Measurements from ENCODE around the gene TMEM256. TPM values are rescaled to one million over a fixed set of nuclear protein-coding genes. Genes with fewer than 3 reads are reported as not detected.

TMEM256 gene
- polyA plus RNA-seq, 1 donor from 2014 or later, result 161 TPM

- H3K36me3 ChIP-seq (ENCODE audit: insufficient read depth, low read length), result no peaks in the 10 kb centered on the region
- H3K4me3 ChIP-seq (ENCODE audit: low read length), result no peak overlapping the region
- no peaks in the 10 kb centered on the region for H3K9me2 ChIP-seq (ENCODE audit: insufficient read depth, low read length)
- no peaks in the 10 kb centered on the region for H4K20me1 ChIP-seq (ENCODE audit: insufficient read depth)
- TF ChIP-seq MXI1 (conservative IDR thresholded peaks at IDR 0.05; ENCODE audit: poor library complexity, severe bottlenecking) (no peak), TAF1 (IDR thresholded peaks at IDR 0.05; ENCODE audit: low read depth) (no peak), CTCF (IDR thresholded peaks at IDR 0.05; ENCODE audit: poor library complexity, severe bottlenecking) (no peak), POLR2AphosphoS5 (IDR thresholded peaks at IDR 0.05) (no peak), EP300 (conservative IDR thresholded peaks at IDR 0.05; ENCODE audit: poor library complexity, severe bottlenecking) (no peak)
- no peak overlapping the region for H3K4me2 ChIP-seq (ENCODE audit: low read length)
- H3K27me3 ChIP-seq (ENCODE audit: insufficient read depth, low read depth, low read length), result no peaks in the 10 kb centered on the region
- no peaks in the 10 kb centered on the region for H3F3A ChIP-seq (ENCODE audit: insufficient read depth, low read length, poor library complexity, severe bottlenecking)
- no peak overlapping the region for H2AFZ ChIP-seq (ENCODE audit: low read depth, low read length)
- H3K9me3 ChIP-seq (ENCODE audit: low read length), result no peaks in the 10 kb centered on the region
- H3K27ac ChIP-seq (ENCODE audit: low read length), result no peak overlapping the region
- no peaks in the 10 kb centered on the region for H3K79me2 ChIP-seq (replicated peaks; ENCODE audit: insufficient read depth, low read length)
- H3K9ac ChIP-seq (ENCODE audit: low read length), result no peak overlapping the region
Observed at GRCh38 chr17:7423679-7424078, 19.8 kb upstream of the TMEM256 start.

DNA sequence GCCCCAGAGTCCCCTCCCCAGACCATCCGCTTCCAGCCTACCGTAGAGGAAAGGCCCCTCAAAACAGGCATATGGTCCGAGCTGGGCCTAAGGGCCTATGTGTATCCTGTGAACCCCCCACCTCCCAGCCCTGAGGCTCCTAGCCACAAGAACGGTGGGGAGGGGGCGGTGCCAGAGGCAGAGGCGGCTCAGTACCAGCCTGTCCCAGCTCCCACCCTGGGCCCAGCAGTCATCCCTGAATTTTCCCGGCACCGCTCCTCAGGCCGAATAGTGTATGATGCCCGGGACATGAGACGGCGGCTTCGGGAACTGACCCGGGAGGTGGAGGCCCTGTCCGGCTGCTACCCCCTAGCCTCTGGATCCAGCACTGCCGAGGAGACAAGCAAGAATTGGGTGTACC, 17.3 kb upstream of the TMEM256 start:
- Histone ChIP-seq H3K9me3 (ENCODE audit: low read length) (no peaks in the 10 kb centered on the region), H3K36me3 (ENCODE audit: insufficient read depth, low read length) (no peaks in the 10 kb centered on the region), H3K27me3 (ENCODE audit: insufficient read depth, low read depth, low read length) (no peaks in the 10 kb centered on the region), H3K9me2 (ENCODE audit: insufficient read depth, low read length) (no peaks in the 10 kb centered on the region), H3K79me2 (replicated peaks; ENCODE audit: insufficient read depth, low read length) (no peaks in the 10 kb centered on the region), H2AFZ (ENCODE audit: low read depth, low read length) (no peak overlapping the region), H3K9ac (ENCODE audit: low read length) (no peak overlapping the region), H3F3A (ENCODE audit: insufficient read depth, low read length, poor library complexity, severe bottlenecking) (no peaks in the 10 kb centered on the region), H3K4me2 (ENCODE audit: low read length) (no peak overlapping the region), H3K4me3 (ENCODE audit: low read length) (no peak overlapping the region), H3K27ac (ENCODE audit: low read length) (no peak overlapping the region), H4K20me1 (ENCODE audit: insufficient read depth) (peaks cover 3% of the 10 kb centered on the region)
- TF ChIP-seq TAF1 (IDR thresholded peaks at IDR 0.05; ENCODE audit: low read depth) (no peak), POLR2AphosphoS5 (IDR thresholded peaks at IDR 0.05) (no peak), CTCF (IDR thresholded peaks at IDR 0.05; ENCODE audit: poor library complexity, severe bottlenecking) (no peak), EP300 (conservative IDR thresholded peaks at IDR 0.05; ENCODE audit: poor library complexity, severe bottlenecking) (no peak), RAD21 (conservative IDR thresholded peaks at IDR 0.05) (no peak), EZH2 (IDR thresholded peaks at IDR 0.05; ENCODE audit: borderline replicate concordance, insufficient read depth, low read length, poor library complexity, severe bottlenecking) (no peak), SMC3 (conservative IDR thresholded peaks at IDR 0.05; ENCODE audit: poor library complexity) (no peak), MXI1 (conservative IDR thresholded peaks at IDR 0.05; ENCODE audit: poor library complexity, severe bottlenecking) (no peak)
- TF ChIP-seq, protein P1, sequence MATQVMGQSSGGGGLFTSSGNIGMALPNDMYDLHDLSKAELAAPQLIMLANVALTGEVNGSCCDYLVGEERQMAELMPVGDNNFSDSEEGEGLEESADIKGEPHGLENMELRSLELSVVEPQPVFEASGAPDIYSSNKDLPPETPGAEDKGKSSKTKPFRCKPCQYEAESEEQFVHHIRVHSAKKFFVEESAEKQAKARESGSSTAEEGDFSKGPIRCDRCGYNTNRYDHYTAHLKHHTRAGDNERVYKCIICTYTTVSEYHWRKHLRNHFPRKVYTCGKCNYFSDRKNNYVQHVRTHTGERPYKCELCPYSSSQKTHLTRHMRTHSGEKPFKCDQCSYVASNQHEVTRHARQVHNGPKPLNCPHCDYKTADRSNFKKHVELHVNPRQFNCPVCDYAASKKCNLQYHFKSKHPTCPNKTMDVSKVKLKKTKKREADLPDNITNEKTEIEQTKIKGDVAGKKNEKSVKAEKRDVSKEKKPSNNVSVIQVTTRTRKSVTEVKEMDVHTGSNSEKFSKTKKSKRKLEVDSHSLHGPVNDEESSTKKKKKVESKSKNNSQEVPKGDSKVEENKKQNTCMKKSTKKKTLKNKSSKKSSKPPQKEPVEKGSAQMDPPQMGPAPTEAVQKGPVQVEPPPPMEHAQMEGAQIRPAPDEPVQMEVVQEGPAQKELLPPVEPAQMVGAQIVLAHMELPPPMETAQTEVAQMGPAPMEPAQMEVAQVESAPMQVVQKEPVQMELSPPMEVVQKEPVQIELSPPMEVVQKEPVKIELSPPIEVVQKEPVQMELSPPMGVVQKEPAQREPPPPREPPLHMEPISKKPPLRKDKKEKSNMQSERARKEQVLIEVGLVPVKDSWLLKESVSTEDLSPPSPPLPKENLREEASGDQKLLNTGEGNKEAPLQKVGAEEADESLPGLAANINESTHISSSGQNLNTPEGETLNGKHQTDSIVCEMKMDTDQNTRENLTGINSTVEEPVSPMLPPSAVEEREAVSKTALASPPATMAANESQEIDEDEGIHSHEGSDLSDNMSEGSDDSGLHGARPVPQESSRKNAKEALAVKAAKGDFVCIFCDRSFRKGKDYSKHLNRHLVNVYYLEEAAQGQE (IDR thresholded peaks at IDR 0.05; ENCODE audit: borderline replicate concordance), result no peak
